ENCODE results near the gene SLC39A9.

DNA sequence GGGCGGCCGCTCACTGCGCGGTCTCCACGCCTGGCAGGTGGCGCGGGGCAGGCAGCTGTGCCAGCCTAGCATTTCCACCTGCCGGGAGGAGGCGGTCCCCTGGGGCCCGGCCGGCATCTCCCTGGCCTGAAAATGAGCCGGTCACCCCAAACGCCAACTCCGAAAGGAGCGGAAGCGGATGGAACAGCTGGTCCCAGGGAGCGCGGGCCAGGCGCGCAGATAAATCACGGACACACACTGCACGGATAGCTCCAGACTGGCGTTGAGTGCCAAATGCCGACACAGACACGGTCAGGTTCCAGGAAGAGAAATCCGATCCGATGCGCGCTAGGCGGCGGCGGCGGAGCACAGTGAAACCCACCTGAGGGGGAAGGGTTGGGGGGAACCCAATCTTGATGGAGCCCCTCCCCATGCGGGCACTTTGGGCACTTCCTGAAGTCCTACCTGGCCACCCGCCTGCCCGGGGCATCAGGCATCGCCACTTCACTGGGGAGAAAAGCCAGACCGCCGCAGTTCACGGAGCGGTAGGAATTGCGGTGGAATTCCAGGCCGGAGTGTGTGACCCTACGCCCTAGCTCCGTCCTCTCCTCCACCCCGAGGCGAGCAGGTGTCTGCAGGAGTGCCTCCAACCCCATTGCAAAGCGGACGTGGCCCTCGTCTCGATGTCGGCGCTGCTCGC is 85.4 kb downstream of the SLC39A9 start:
- TF ChIP-seq CBFB (CRISPR knock-in tag; IDR thresholded peaks at IDR 0.05; ENCODE audit: low read depth): no peak
- TF ChIP-seq USF2 (CRISPR knock-in tag; IDR thresholded peaks at IDR 0.05): no peak
- TF ChIP-seq MLX (CRISPR knock-in tag; IDR thresholded peaks at IDR 0.05): no peak
- no peak for TF ChIP-seq ZNF263 (CRISPR knock-in tag; IDR thresholded peaks at IDR 0.05; ENCODE audit: low read depth)
- TF ChIP-seq JUN (CRISPR knock-in tag; IDR thresholded peaks at IDR 0.05): no peak
- TF ChIP-seq, protein P1, sequence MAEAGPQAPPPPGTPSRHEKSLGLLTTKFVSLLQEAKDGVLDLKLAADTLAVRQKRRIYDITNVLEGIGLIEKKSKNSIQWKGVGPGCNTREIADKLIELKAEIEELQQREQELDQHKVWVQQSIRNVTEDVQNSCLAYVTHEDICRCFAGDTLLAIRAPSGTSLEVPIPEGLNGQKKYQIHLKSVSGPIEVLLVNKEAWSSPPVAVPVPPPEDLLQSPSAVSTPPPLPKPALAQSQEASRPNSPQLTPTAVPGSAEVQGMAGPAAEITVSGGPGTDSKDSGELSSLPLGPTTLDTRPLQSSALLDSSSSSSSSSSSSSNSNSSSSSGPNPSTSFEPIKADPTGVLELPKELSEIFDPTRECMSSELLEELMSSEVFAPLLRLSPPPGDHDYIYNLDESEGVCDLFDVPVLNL (CRISPR knock-in tag; IDR thresholded peaks at IDR 0.05; ENCODE audit: borderline replicate concordance, low read depth): no peak
- TF ChIP-seq NR1H2 (CRISPR knock-in tag; IDR thresholded peaks at IDR 0.05): no peak
- TF ChIP-seq CTCF (IDR thresholded peaks at IDR 0.05): no peak
- no peak for TF ChIP-seq ESRRA (CRISPR knock-in tag; IDR thresholded peaks at IDR 0.05; ENCODE audit: borderline replicate concordance)
- TF ChIP-seq NFYB (CRISPR knock-in tag; conservative IDR thresholded peaks at IDR 0.05; ENCODE audit: low read depth): no peak
- TF ChIP-seq, protein P2, sequence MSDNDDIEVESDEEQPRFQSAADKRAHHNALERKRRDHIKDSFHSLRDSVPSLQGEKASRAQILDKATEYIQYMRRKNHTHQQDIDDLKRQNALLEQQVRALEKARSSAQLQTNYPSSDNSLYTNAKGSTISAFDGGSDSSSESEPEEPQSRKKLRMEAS (CRISPR knock-in tag; IDR thresholded peaks at IDR 0.05): no peak
- no peak for TF ChIP-seq NR2C2 (CRISPR knock-in tag; IDR thresholded peaks at IDR 0.05)
- TF ChIP-seq, protein P3, sequence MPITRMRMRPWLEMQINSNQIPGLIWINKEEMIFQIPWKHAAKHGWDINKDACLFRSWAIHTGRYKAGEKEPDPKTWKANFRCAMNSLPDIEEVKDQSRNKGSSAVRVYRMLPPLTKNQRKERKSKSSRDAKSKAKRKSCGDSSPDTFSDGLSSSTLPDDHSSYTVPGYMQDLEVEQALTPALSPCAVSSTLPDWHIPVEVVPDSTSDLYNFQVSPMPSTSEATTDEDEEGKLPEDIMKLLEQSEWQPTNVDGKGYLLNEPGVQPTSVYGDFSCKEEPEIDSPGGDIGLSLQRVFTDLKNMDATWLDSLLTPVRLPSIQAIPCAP (CRISPR knock-in tag; IDR thresholded peaks at IDR 0.05): no peak
- TF ChIP-seq, protein P4, sequence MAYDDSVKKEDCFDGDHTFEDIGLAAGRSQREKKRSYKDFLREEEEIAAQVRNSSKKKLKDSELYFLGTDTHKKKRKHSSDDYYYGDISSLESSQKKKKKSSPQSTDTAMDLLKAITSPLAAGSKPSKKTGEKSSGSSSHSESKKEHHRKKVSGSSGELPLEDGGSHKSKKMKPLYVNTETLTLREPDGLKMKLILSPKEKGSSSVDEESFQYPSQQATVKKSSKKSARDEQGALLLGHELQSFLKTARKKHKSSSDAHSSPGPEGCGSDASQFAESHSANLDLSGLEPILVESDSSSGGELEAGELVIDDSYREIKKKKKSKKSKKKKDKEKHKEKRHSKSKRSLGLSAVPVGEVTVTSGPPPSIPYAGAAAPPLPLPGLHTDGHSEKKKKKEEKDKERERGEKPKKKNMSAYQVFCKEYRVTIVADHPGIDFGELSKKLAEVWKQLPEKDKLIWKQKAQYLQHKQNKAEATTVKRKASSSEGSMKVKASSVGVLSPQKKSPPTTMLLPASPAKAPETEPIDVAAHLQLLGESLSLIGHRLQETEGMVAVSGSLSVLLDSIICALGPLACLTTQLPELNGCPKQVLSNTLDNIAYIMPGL (CRISPR knock-in tag; IDR thresholded peaks at IDR 0.05): peak; percentile 9; the same call in 1 of the 2 replicates
